ENCODE measurements around the gene PEAK1. TPM values are rescaled to one million over a fixed set of nuclear protein-coding genes. Genes with fewer than 3 reads are reported as not detected.

Gene PEAK1
- total RNA-seq, 6 experiments from 2014 or later, result 85.6 to 110 (median 95.8) TPM

DNA sequence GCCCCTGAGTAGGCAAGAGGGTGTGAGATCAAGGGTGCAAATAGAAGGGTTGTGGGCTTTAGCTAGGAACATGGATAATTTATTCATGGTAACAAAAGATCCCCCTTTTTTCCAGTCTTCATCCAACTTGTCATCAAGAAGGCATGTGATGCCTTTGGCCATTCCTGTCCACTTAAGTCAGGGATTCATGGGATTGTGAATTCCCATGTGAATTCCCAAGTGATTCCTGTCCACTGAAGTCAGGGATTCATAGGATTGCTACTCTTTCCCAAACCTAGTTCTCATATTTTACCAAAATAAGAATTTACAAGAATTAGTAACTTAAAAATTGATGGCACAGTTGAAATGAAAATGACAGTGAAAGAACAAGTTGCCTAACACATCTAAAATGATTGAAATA is 41.6 kb upstream of the PEAK1 start:
- TF ChIP-seq, protein P1, sequence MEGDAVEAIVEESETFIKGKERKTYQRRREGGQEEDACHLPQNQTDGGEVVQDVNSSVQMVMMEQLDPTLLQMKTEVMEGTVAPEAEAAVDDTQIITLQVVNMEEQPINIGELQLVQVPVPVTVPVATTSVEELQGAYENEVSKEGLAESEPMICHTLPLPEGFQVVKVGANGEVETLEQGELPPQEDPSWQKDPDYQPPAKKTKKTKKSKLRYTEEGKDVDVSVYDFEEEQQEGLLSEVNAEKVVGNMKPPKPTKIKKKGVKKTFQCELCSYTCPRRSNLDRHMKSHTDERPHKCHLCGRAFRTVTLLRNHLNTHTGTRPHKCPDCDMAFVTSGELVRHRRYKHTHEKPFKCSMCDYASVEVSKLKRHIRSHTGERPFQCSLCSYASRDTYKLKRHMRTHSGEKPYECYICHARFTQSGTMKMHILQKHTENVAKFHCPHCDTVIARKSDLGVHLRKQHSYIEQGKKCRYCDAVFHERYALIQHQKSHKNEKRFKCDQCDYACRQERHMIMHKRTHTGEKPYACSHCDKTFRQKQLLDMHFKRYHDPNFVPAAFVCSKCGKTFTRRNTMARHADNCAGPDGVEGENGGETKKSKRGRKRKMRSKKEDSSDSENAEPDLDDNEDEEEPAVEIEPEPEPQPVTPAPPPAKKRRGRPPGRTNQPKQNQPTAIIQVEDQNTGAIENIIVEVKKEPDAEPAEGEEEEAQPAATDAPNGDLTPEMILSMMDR (IDR thresholded peaks at IDR 0.05), result no peak

DNA sequence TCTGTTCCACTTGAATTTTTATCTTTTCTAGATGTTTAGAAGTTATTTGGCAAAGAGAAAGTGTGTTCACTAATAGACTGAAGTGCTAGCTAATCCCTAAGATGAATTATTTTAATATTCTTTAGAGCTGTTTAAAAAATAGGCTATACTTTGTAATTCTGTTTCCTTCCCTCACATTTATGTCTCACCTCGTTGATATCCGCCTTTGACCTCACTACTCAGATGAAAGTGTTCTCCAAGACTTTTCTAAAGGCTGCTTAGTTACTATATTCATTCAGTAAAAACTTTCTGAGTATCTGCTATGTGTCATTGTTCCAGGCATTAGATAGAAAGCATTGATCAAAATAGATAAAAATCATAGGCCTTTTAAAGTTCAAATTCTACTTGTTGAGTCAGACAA is 39.1 kb upstream of the PEAK1 start:
- Mint-ChIP-seq H3K9me3 (no peaks in the 10 kb centered on the region), H3K27me3 (ENCODE audit: insufficient read depth) (peaks cover 2% of the 10 kb centered on the region; the same call in 1 of the 2 replicates), H3K27ac (peak overlapping the region; percentile 67), H3K4me3 (peak overlapping the region; percentile 15; the same call in 1 of the 2 replicates), H3K4me1 (ENCODE audit: low read depth) (no peaks in the 10 kb centered on the region), H3K36me3 (ENCODE audit: low read depth) (no peaks in the 10 kb centered on the region; the same call in none of the 2 replicates)
- DNase-seq, result no peak
- TF ChIP-seq, protein P1 (IDR thresholded peaks at IDR 0.05), result no peak

More for the DNA sequence above, 41.6 kb upstream of the PEAK1 start:
- H3K9me3 Mint-ChIP-seq, result no peaks in the 10 kb centered on the region
- peaks cover 2% of the 10 kb centered on the region; the same call in 1 of the 2 replicates for H3K27me3 Mint-ChIP-seq (ENCODE audit: insufficient read depth)
- peaks cover 2% of the 10 kb centered on the region for H3K36me3 Mint-ChIP-seq (ENCODE audit: low read depth)
- DNase-seq, result peak; percentile 23
- no peaks in the 10 kb centered on the region for H3K4me1 Mint-ChIP-seq (ENCODE audit: low read depth)
- no peak overlapping the region for H3K4me3 Mint-ChIP-seq
- peak overlapping the region; percentile 14 for H3K27ac Mint-ChIP-seq

DNA sequence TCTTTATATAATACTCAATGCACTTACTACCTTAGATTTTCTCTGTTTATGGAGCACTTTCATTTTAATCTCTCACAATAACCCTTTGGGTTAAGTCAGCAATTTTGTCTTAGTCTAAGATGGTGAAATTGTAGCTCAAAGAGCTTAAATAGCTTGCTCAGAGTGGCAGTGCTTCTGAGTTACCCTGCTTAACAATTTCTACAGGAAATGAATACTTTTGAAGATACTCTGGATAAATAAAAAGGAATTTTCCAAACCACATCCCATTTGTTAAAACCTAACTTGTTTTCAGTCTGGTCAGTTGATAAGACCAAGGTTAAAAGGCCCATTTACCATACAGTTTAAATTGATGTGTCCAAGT is 38.0 kb upstream of the PEAK1 start:
- TF ChIP-seq, protein P1 (IDR thresholded peaks at IDR 0.05), result no peak
- Mint-ChIP-seq H3K36me3 (ENCODE audit: low read depth) (no peaks in the 10 kb centered on the region; the same call in none of the 2 replicates), H3K27ac (peak overlapping the region; percentile 93), H3K4me3 (peak overlapping the region; percentile 68), H3K9me3 (no peaks in the 10 kb centered on the region), H3K27me3 (ENCODE audit: insufficient read depth) (peaks cover 2% of the 10 kb centered on the region; the same call in 1 of the 2 replicates), H3K4me1 (ENCODE audit: low read depth) (no peaks in the 10 kb centered on the region; the same call in 1 of the 2 replicates)
- DNase-seq, result peak; percentile 39

DNA sequence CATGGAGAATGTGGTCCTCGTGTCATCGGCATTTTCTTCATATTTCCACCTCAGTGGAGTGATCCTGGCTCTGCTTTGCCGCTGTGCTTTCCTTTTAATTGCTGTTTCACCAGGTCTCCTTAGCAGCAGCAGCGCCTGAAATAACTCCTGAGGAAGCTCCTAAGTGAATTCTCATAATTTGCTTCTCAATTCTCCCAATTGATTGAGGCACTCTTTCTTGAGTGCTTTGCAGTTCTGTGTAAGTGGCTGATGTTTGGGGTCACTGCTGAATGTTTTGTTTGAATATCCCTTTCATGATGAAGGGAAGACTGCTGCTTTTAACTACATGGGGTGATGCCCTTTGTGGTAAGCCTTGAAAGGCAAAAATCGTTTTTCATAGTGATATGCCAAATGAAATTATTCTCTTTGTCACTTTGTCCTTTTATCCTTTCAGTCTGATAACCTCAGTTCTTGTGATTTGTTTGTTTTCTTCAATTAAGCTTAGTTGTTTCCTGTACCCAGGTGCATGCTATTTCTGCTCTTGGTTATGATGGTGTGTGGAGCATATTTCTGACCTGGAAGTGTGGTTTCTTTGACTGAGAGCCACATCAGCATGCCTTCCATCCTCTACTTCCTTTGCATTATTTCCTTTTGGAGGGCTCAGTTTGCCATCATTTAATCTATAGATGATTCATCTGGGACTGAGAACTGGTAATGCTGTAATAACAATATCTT is 37.4 kb upstream of the PEAK1 start:
- Mint-ChIP-seq H3K36me3 (ENCODE audit: low read depth) (no peaks in the 10 kb centered on the region; the same call in none of the 2 replicates), H3K4me1 (ENCODE audit: low read depth) (peaks cover 4% of the 10 kb centered on the region), H3K9me3 (no peaks in the 10 kb centered on the region), H3K4me3 (peak overlapping the region; percentile 68), H3K27ac (peak overlapping the region; percentile 93), H3K27me3 (ENCODE audit: insufficient read depth) (peaks cover 2% of the 10 kb centered on the region; the same call in 1 of the 2 replicates)
- no peak for DNase-seq
- TF ChIP-seq, protein P1 (IDR thresholded peaks at IDR 0.05), result no peak

DNA sequence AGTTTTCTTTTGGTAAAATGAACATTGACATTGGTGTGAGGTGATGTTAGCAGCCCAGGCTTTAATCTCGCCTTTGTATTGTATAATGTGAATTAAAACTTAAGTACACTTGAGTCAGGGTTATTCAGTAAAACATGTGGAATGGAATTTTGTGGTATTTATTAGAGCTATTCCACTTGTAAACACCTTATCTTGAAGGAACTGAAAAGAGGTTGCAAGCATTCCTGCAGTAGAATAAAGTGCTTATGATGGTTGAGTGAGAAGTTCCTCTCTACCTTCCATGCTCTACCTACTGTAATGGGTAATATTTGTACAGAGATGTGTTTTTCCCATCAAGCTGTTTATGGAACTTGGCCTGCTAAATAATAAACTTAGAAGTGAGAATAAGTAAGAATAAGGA is 36.8 kb upstream of the PEAK1 start:
- Mint-ChIP-seq H3K27me3 (ENCODE audit: insufficient read depth) (peaks cover 2% of the 10 kb centered on the region; the same call in 1 of the 2 replicates), H3K27ac (peak overlapping the region; percentile 93), H3K4me1 (ENCODE audit: low read depth) (peaks cover 10% of the 10 kb centered on the region), H3K9me3 (no peaks in the 10 kb centered on the region), H3K36me3 (ENCODE audit: low read depth) (no peaks in the 10 kb centered on the region; the same call in none of the 2 replicates), H3K4me3 (peak overlapping the region; percentile 68)
- no peak for DNase-seq
- TF ChIP-seq, protein P1 (IDR thresholded peaks at IDR 0.05), result no peak
